ENCODE measurements around the gene TMED5. TPM values are rescaled to one million over a fixed set of nuclear protein-coding genes. Genes with fewer than 3 reads are reported as not detected.

Gene TMED5
- total RNA-seq, 2 donors from 2014 or later, result 63.4 to 66.4 TPM

DNA sequence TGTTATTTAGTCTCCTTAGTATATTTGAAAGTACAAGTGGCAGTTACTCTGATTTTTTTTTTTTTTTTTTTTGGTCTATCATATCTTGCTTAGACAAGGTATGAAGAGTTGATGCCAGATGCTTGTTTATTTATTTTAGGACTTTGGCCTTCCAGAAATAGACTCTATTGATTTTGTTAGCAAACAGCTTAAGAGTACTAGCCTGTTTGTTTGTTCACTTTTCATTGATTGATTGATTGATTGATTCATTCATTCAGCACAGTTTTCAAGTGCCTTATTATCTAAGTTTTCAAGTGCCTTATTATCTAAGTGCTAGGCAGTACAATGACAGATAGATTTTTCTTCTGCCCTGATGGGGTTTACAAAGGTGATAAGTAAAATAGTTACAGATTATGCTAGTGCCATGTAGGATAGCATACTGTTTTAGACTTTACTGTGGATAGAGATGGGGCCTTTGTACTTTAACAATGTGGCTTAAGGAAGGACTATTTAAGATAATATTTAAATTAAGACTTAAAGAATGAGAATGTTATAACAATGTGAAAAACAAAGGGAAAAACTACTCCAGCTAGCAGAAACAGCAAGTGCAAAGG is 50.6 kb downstream of the TMED5 start:
- H3K4me3 ChIP-seq, result no peak overlapping the region

DNA sequence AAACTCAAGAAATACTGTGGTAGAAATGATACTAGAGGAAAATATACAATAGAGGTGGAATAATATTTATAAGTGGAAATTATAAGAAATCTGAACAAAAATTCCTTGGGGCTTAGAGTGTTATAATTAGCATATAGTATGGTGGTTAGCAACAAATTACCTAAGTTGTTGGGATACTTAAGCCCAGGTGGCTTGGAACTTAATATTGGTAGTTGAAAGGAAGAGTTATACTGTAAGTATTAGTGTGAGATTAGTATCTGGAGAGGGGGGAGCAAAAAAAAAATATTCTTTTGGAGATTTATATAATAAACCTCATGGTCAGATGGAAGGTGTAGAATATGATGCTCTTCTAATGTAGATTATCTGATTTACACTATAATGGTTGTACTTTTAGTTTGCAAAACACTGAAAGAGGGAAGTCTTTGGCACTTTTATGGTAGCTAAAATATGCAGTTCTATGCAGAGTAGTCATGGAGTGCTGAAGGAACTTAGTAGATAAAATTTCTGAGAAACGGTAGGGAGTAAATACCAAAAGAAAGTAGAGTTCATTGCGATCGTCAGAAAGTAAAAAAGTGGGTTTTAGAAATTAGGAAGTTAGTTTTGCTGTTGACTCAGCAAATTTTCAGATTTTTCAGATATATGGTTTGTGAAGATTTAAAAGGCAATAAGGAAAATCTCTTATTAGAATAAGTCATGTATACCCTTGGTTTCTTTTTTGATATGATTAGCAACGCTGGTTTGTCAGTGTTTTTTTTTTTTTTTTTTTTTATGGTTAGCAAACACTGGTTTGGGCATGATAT is 55.5 kb downstream of the TMED5 start:
- TF ChIP-seq, protein P1, sequence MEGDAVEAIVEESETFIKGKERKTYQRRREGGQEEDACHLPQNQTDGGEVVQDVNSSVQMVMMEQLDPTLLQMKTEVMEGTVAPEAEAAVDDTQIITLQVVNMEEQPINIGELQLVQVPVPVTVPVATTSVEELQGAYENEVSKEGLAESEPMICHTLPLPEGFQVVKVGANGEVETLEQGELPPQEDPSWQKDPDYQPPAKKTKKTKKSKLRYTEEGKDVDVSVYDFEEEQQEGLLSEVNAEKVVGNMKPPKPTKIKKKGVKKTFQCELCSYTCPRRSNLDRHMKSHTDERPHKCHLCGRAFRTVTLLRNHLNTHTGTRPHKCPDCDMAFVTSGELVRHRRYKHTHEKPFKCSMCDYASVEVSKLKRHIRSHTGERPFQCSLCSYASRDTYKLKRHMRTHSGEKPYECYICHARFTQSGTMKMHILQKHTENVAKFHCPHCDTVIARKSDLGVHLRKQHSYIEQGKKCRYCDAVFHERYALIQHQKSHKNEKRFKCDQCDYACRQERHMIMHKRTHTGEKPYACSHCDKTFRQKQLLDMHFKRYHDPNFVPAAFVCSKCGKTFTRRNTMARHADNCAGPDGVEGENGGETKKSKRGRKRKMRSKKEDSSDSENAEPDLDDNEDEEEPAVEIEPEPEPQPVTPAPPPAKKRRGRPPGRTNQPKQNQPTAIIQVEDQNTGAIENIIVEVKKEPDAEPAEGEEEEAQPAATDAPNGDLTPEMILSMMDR (IDR thresholded peaks at IDR 0.05), result no peak
- Histone ChIP-seq H3K27ac (no peak overlapping the region), H3K36me3 (no peaks in the 10 kb centered on the region), H3K4me1 (no peaks in the 10 kb centered on the region), H3K4me3 (no peak overlapping the region), H3K27me3 (no peaks in the 10 kb centered on the region), H3K9me3 (no peaks in the 10 kb centered on the region), H3K9ac (ENCODE audit: low read depth in 2 of 2, low read length in 2 of 2) (no peak overlapping the region)
- intact Hi-C loops (cut with DNase I), result no loop called here
- no peak for DNase-seq

More for the DNA sequence above, 50.6 kb downstream of the TMED5 start:
- Histone ChIP-seq H3K36me3 (no peaks in the 10 kb centered on the region), H3K27me3 (no peaks in the 10 kb centered on the region), H3K9ac (ENCODE audit: low read depth in 2 of 2, low read length in 2 of 2) (no peak overlapping the region), H3K4me1 (no peaks in the 10 kb centered on the region), H3K27ac (no peak overlapping the region), H3K9me3 (no peaks in the 10 kb centered on the region)
- TF ChIP-seq, protein P1 (IDR thresholded peaks at IDR 0.05), result no peak
- intact Hi-C loops (cut with DNase I), result no loop called here
- DNase-seq, result no peak

DNA sequence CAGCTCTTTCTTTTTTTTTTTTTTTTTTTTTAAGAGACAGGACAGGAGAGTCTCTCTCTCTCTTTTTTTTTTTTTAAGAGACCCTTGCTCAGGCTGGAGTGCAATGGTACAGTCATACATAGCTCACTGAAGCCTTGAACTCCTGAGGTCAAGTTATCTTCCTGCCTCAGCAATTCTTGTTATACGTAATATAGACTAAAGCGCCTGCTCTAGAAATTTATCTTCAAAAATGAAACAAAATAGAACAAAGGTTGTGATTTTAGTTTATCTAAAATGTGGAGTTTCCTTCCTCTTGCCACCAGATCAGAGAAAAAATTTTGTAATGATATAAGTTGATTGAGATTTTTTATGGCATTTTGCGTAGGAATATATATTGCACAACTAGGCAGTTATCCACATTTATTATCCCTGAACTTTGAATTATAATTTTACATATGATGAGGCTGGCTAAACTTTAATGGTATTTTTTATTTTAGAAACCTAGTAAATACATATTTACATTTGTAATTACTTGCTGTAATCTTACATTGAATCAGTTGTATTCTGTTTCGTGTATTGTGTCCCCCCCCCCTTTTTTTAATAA is 56.9 kb downstream of the TMED5 start:
- Histone ChIP-seq H3K9ac (ENCODE audit: low read depth in 2 of 2, low read length in 2 of 2) (no peak overlapping the region), H3K4me1 (no peaks in the 10 kb centered on the region), H3K4me3 (no peak overlapping the region), H3K36me3 (no peaks in the 10 kb centered on the region), H3K9me3 (no peaks in the 10 kb centered on the region), H3K27me3 (no peaks in the 10 kb centered on the region), H3K27ac (no peak overlapping the region)
- TF ChIP-seq, protein P1 (IDR thresholded peaks at IDR 0.05), result no peak
- intact Hi-C loops (cut with DNase I), result no loop called here
- no peak for DNase-seq

DNA sequence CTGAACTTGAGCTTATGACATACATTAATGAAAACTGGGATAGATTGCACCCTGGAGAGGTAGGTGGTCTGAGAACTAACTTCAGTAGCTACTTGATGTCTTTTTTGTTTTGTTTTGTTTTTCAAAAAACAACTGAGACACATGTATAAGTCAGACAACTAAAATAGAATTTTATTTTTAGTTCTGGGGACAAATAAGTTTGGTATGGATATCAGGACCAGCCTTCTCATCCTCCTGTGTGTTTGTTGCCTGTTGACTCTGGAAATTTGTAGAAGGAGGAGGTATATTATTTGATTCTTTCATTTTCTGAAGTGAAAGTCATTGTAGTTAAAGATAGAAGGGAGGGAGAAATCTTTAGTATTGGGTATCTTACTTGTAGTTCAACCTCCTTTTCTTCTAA is 59.6 kb downstream of the TMED5 start:
- H3K27ac ChIP-seq, result no peak overlapping the region
- no peaks in the 10 kb centered on the region for H3K36me3 ChIP-seq
- H3K4me1 ChIP-seq, result no peaks in the 10 kb centered on the region
- TF ChIP-seq, protein P1 (IDR thresholded peaks at IDR 0.05), result no peak
- H3K4me3 ChIP-seq, result no peak overlapping the region
- no peaks in the 10 kb centered on the region for H3K9me3 ChIP-seq
- no peak overlapping the region for H3K9ac ChIP-seq (ENCODE audit: low read depth in 2 of 2, low read length in 2 of 2)
- no peak for DNase-seq
- intact Hi-C loops (cut with DNase I), result no loop called here
- H3K27me3 ChIP-seq, result no peaks in the 10 kb centered on the region

DNA sequence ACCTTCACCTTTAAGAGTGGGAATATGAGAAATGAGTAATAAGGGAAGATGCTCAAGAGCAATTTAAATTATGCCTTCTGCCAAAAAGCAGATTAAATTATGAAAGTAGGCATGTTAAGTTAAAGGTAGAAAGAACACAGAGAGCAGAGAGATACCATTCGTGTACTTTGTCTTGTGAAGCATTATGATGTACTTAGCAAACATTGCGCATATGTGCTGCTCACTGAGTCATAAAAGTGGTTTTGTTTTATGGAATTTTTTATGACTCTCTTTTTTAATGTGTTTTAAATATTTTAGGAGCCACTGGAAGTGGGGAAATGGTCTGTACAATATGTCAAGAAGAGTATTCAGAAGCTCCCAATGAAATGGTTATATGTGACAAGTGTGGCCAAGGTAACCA is 65.8 kb downstream of the TMED5 start:
- no peak for DNase-seq
- Histone ChIP-seq H3K36me3 (no peaks in the 10 kb centered on the region), H3K4me1 (no peaks in the 10 kb centered on the region), H3K9ac (ENCODE audit: low read depth in 2 of 2, low read length in 2 of 2) (no peak overlapping the region), H3K4me3 (no peak overlapping the region), H3K27me3 (no peaks in the 10 kb centered on the region), H3K27ac (no peak overlapping the region), H3K9me3 (no peaks in the 10 kb centered on the region)
- TF ChIP-seq, protein P1 (IDR thresholded peaks at IDR 0.05), result no peak
- intact Hi-C loops (cut with DNase I), result no loop called here

Data from colonic mucosa (tissue), 4 donors.